Mucosa of stomach (tissue), 1 donor: Measurements from ENCODE around the gene OMA1.
"Not testable (repeated sequence)": the region's sequence is repeated elsewhere in the genome, so short reads cannot be mapped to it uniquely, and the experiment has no call there.

Experiments
- H3K27me3 ChIP-seq: one replicate; pipeline ENCODE4 v1.7.0; 2013; ENCODE audit warnings: mild to moderate bottlenecking, low read length; ENCODE audit not compliant: control insufficient read depth, insufficient read depth
- H3K36me3 ChIP-seq: one replicate; pipeline ENCODE4 v1.7.0; 2013; ENCODE audit warnings: low read length; ENCODE audit not compliant: control insufficient read depth, insufficient read depth
- H3K4me1 ChIP-seq: one replicate; pipeline ENCODE4 v1.7.0; 2013; ENCODE audit warnings: mild to moderate bottlenecking, low read length; ENCODE audit not compliant: control insufficient read depth, insufficient read depth
- H3K4me3 ChIP-seq: one replicate; pipeline ENCODE4 v1.7.0; 2013; ENCODE audit warnings: low read length
- H3K9ac ChIP-seq: one replicate; pipeline ENCODE4 v1.7.0; 2013; ENCODE audit warnings: mild to moderate bottlenecking, low read length, moderate library complexity
- H3K9me3 ChIP-seq: one replicate; pipeline ENCODE4 v1.7.0; 2013; ENCODE audit warnings: mild to moderate bottlenecking, low read length, moderate library complexity; ENCODE audit not compliant: control insufficient read depth
- donor health status: Pancreatic carcinoma.

Gene OMA1

DNA sequence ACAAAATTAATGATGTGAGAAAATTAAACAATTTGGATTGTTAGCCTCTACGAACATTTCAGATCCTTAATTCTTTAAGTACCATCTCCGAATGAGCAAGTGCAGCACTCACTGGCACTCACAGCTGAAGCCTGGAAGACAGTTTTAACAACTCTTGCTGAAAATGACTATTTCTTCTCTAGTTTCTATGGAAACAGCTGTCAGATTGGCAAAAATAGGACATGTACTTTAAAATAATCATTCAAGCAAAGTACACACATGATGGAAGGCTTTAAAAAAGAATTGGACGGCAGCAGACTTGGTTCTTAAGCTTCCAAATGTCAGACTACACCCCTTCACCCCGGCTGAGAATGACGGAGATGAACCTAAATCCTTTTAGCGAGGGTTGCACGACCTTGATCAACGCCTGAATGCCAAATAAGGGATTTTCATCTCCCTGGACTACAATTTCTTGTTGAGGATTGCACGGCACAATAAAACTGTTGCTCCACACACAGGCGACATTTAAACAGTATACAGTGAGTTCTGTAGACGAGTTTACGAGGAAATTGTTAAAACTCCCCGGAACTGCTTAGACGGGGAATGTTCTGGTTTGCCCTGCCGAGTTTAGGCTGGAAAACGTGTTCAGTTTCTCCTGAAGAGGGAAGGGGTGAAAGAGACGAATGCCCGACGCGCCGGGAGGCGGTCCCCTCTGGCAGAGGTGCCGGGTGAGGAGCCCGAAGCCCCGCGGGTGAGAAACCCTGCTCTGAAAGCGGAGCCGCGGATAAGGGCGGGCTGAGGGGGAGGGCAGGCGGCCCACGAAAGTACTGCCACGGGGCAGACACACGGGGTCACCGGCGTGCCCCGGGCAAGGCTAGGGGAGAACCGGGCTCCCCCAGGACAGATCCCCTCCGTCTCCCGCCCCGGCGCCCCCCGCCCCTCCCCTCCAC, 671 bp downstream of the OMA1 start:
- peak overlapping the region; percentile 89 for H3K9ac ChIP-seq
- H3K27me3 ChIP-seq, result no peaks in the 10 kb centered on the region
- H3K36me3 ChIP-seq, result no peaks in the 10 kb centered on the region
- H3K9me3 ChIP-seq, result no peaks in the 10 kb centered on the region
- peaks cover 18% of the 10 kb centered on the region for H3K4me1 ChIP-seq
- H3K4me3 ChIP-seq, result peak overlapping the region; percentile 14

DNA sequence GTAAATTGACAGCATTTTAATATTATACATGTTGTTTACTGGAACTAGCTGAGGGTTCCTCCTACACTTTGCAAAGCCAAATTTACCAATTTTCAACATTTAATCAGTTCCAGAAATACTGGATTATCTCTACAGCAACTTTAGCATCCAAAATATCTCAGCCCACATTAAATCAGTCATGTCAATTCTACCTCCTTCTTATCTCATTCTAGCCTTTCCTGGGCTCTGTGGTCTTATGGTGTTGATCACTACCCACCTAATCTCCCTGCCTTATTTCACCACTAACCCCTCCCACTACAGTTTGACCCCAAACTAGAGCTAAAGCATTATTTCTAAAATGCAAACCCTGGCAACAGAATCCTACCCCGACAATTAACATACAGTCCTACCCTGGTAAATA, 3.3 kb downstream of the OMA1 start:
- Histone ChIP-seq H3K36me3 (no peaks in the 10 kb centered on the region), H3K27me3 (no peaks in the 10 kb centered on the region), H3K4me1 (peaks cover 33% of the 10 kb centered on the region), H3K4me3 (no peak overlapping the region), H3K9me3 (no peaks in the 10 kb centered on the region), H3K9ac (no peak overlapping the region)

DNA sequence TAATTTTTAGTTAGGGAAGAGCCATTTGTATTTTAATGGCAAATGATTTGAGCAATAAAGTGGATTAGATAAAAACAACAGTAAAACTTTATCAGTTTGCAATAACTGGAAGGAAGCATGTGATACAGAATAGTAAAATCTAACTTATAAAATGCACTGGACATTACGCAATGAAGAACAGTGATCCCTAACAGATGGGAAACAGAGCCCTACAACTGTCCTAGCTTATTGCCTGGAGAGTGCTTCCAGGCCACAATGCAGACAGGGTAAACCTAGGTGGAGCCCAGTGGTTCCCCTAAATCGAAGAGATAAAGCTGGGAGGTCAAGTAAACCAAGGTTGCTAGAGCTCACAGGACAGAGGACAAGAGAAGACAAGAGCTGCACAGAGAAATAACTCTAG, 7.0 kb downstream of the OMA1 start:
- Histone ChIP-seq H3K36me3 (no peaks in the 10 kb centered on the region), H3K4me3 (no peak overlapping the region), H3K9me3 (no peaks in the 10 kb centered on the region), H3K9ac (no peak overlapping the region), H3K27me3 (no peaks in the 10 kb centered on the region), H3K4me1 (peaks cover 16% of the 10 kb centered on the region)

DNA sequence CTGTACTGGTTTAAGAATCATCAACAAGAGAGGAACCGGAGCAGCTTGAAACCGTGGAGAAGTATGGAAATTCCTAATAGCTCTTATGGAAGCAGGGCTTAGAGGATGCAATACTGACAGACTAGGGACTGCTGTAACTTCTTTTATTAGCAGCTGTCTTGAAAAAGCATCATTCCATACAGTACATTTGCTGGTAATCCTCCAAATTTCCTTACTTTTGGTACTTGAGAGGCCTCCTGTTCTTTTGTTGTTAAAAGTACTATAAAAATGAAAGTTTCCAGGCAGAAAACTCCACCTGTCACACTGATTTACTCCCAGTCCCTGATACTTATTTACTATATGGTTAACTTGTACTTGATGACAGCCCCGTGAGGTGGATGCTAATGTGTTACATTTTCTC, 7.7 kb downstream of the OMA1 start:
- peaks cover 16% of the 10 kb centered on the region for H3K4me1 ChIP-seq
- H3K9me3 ChIP-seq, result no peaks in the 10 kb centered on the region
- no peak overlapping the region for H3K4me3 ChIP-seq
- no peaks in the 10 kb centered on the region for H3K27me3 ChIP-seq
- H3K36me3 ChIP-seq, result no peaks in the 10 kb centered on the region
- no peak overlapping the region for H3K9ac ChIP-seq

DNA sequence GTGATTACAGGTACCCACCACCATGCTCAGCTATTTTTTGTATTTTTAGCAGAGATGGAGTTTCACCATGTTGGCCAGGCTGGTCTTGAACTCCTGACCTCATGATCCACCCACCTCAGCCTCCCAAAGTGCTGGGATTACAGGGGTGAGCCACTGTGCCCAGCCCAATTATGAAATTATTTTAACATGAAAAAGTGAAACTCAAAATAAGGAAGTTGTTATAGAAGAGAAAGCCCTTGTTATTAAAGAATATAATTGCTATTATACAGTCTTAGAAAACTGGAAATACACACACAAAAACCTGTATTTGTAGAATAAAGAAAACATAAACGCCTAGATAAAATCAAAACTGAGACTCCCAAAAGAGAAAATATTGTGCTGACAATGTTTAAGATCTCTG, 14.7 kb downstream of the OMA1 start:
- not testable (repeated sequence) for H3K9me3 ChIP-seq, H3K9ac ChIP-seq, H3K36me3 ChIP-seq, H3K4me3 ChIP-seq, H3K27me3 ChIP-seq, H3K4me1 ChIP-seq

DNA sequence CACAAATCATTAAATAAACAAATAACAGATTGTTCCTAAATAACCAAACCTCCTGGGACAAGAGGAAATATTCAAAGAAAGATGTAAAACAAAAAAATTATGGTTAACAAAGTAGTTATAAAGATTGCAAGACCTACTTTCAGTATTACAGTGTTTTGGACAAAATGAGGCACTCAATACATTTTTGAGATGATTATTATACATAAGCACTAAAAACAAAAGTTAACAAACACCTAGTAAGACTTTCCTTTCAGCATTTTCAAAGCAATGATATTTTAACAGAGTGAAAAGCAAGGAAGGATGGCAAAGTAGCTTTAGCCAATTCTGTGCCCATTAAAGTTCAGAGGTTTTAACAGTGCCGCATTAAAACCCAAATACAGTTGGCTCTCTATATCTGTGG, 17.2 kb downstream of the OMA1 start:
- Histone ChIP-seq H3K36me3 (no peaks in the 10 kb centered on the region), H3K27me3 (no peaks in the 10 kb centered on the region), H3K4me3 (no peak overlapping the region)

DNA sequence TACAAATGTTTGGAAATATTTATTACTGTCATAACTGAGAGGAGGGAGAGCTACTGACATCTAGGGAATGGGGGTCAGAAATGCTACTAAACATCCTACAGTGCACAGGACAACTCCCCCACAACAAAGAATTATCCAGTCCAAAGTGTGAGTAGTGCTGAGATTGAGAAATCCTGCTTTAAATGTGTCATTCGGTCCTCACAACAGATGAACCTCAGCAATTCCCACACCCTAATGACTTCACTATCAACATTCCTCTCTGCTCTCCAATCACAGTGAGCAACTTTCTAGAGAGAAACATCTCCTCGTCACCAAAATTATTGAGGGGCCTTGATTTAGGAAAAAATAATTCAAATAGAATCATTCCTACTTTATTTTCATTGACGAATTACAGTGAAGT, 18.0 kb downstream of the OMA1 start:
- Histone ChIP-seq H3K4me3 (no peak overlapping the region), H3K9ac (no peak overlapping the region), H3K4me1 (no peaks in the 10 kb centered on the region), H3K36me3 (no peaks in the 10 kb centered on the region), H3K27me3 (no peaks in the 10 kb centered on the region), H3K9me3 (no peaks in the 10 kb centered on the region)

More for the DNA sequence above, 17.2 kb downstream of the OMA1 start:
- Histone ChIP-seq H3K9me3 (no peaks in the 10 kb centered on the region), H3K9ac (no peak overlapping the region), H3K4me1 (no peaks in the 10 kb centered on the region)

DNA sequence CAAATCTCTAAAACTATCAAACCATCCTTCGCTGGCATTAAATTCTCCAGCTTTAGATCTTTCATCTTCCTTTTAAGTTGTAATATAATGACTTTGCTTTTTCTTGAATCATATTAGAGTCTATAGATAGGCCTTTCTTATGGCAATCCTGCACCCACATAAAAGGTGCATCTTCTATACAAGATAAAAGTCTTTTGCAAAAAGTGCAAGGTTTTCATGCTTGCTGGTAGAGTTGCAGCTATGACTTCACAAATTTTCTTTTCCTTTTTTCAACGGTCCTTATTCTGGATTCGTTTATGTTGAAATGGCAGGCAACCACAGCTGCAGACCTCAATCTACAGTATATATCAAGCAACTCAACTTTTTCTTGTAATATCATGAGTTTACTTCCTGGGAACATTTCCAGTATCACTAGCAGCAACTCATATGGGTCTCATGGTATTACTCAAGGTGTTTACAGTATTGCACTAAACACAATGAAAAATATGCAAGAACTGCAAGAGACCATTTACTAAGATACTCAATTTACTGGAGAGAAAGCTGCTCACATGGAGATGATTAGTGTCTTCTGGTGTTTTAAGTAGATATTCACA, 22.1 kb downstream of the OMA1 start:
- H3K36me3 ChIP-seq, result no peaks in the 10 kb centered on the region
- H3K27me3 ChIP-seq, result no peaks in the 10 kb centered on the region
- H3K9me3 ChIP-seq, result no peaks in the 10 kb centered on the region
- H3K4me3 ChIP-seq, result no peak overlapping the region
- H3K4me1 ChIP-seq, result no peaks in the 10 kb centered on the region
- no peak overlapping the region for H3K9ac ChIP-seq

DNA sequence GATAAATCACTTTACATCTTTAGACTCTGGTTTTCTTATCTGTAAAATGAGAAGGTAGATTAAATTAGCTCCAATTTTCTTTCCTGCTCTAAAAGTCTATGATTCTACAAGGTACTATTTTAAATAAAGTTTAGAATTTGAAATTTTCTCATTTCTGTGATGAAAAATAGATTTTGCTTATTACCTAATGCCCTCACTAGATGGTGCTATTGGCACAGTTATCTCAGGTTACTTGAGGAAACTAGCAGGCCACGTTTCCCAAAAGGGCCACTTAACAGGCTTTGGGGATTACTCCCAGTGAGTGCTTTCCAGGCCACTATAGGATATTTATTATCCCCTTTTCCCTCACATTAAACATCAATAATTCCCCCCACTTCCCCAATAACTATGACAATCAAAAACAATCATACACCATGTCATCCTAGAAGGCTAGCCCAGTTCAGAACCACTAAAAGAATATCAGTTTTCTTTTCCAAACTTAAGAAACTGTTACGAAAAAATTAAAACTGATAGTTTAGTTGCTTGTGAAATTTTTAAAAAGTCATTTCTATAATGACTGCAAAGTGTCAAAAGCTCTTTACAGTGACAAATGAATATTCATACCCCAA, 30.6 kb downstream of the OMA1 start:
- H3K36me3 ChIP-seq, result no peaks in the 10 kb centered on the region
- no peak overlapping the region for H3K9ac ChIP-seq
- H3K4me3 ChIP-seq, result no peak overlapping the region
- H3K9me3 ChIP-seq, result no peaks in the 10 kb centered on the region
- no peaks in the 10 kb centered on the region for H3K4me1 ChIP-seq
- H3K27me3 ChIP-seq, result no peaks in the 10 kb centered on the region

DNA sequence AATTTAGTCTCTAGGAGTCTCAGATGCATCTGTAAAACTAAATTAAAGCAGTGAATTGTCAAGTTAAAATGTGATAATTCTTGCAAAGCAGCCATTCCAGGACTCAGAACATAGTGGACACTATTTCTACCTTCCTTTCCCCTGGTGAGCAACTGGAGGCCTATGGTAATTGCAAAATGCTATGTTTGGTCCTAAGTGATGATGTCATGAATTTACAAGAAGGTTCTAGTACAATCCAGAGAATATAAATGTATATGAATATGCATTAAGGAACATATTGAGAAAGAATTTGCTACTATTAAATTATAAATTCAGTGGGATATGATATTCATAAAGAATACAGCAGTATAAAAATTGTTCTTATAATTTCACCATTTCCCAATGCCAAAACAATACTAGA, 32.6 kb downstream of the OMA1 start:
- Histone ChIP-seq H3K27me3 (no peaks in the 10 kb centered on the region), H3K36me3 (no peaks in the 10 kb centered on the region), H3K9ac (no peak overlapping the region), H3K9me3 (no peaks in the 10 kb centered on the region), H3K4me1 (no peaks in the 10 kb centered on the region), H3K4me3 (no peak overlapping the region)

DNA sequence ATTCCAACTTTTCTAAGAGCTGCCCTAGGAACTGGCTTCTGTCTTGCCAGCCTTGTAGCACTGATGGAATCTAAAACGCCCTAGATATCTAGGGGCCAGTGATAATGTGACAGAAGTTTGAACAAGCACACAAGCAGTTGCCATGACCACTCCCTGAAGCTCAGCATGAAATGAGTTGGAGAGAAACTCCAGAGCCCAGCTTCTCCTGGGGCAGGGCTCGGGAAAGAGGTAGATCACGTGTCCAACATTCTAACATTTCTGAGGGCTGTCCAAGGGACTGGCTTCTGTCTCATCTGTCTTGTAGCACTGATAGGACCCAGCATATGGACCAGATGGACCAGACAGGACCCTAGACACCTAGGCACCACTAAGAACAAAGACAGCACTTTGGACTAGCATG, 37.9 kb downstream of the OMA1 start:
- no peak overlapping the region for H3K9ac ChIP-seq
- H3K27me3 ChIP-seq, result no peaks in the 10 kb centered on the region
- no peak overlapping the region for H3K4me3 ChIP-seq
- H3K9me3 ChIP-seq, result no peaks in the 10 kb centered on the region
- no peaks in the 10 kb centered on the region for H3K36me3 ChIP-seq
- H3K4me1 ChIP-seq, result no peaks in the 10 kb centered on the region

DNA sequence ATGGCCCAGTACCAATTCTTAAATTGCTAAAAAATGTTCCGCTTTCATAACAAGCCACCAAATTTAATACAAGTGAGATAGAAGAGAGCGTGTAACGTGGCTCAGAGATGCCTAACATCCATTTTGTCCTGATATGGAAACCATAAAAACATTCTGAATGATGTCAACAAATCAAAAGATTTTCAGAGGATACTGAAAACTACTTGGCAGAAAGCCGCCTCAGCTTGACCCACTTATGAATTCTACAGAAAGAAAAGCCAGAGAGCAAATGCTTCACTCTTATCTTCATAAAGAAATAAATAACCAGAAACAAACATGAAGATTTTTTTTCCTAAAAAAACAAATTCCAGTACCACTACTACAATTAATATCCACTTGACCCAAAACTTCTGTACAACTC, 41.2 kb downstream of the OMA1 start:
- Histone ChIP-seq H3K9ac (no peak overlapping the region), H3K36me3 (no peaks in the 10 kb centered on the region), H3K4me3 (no peak overlapping the region), H3K4me1 (no peaks in the 10 kb centered on the region), H3K27me3 (no peaks in the 10 kb centered on the region), H3K9me3 (no peaks in the 10 kb centered on the region)
